ENCODE measurements around the gene MTF1.

- TF ChIP-seq CTCF (IDR thresholded peaks at IDR 0.05) (no peak), POLR2AphosphoS5 (IDR thresholded peaks at IDR 0.05) (no peak), EP300 (IDR thresholded peaks at IDR 0.05) (no peak)
Measured at GRCh38 chr1:37764414-37764825, 95.0 kb downstream of the MTF1 start.
